HUES64 (cell line): ENCODE data around the gene GARS1.

Experiments used
- H3K27ac ChIP-seq: 2 replicates; pipeline ENCODE4 v1.7.0; 2013; ENCODE audit warnings: low read depth, low read length, inconsistent platforms
- H3K27me3 ChIP-seq: 2 replicates; pipeline ENCODE4 v1.6.1; 2013; ENCODE audit warnings: mild to moderate bottlenecking, low read length; ENCODE audit not compliant: insufficient read depth
- H3K36me3 ChIP-seq: 2 replicates; pipeline ENCODE4 v1.6.1; 2013; ENCODE audit warnings: mild to moderate bottlenecking, low read length; ENCODE audit not compliant: insufficient read depth
- H3K4me1 ChIP-seq: 2 replicates; pipeline ENCODE4 v1.6.1; 2013; ENCODE audit warnings: mild to moderate bottlenecking, low read length, moderate library complexity; ENCODE audit not compliant: insufficient read depth
- H3K4me3 ChIP-seq: 2 replicates; pipeline ENCODE4 v1.5.1; 2013; ENCODE audit warnings: mild to moderate bottlenecking, low read length, moderate library complexity
- H3K9ac ChIP-seq: 2 replicates; pipeline ENCODE4 v1.6.1; 2013; ENCODE audit warnings: mild to moderate bottlenecking, low read depth, low read length
- H3K9me3 ChIP-seq: 2 replicates; pipeline ENCODE4 v1.6.1; 2013; ENCODE audit warnings: low read depth, low read length; ENCODE audit not compliant: insufficient read depth
- WGBS: fragments of 150-250, 120-280 bp; methylation state at CpG from one replicate; pipeline ENCODE4 v1.1.7; 2013; ENCODE audit warnings: missing lambda C conversion rate; 5-methylcytosine and 5-hydroxymethylcytosine counted together

Gene GARS1

DNA sequence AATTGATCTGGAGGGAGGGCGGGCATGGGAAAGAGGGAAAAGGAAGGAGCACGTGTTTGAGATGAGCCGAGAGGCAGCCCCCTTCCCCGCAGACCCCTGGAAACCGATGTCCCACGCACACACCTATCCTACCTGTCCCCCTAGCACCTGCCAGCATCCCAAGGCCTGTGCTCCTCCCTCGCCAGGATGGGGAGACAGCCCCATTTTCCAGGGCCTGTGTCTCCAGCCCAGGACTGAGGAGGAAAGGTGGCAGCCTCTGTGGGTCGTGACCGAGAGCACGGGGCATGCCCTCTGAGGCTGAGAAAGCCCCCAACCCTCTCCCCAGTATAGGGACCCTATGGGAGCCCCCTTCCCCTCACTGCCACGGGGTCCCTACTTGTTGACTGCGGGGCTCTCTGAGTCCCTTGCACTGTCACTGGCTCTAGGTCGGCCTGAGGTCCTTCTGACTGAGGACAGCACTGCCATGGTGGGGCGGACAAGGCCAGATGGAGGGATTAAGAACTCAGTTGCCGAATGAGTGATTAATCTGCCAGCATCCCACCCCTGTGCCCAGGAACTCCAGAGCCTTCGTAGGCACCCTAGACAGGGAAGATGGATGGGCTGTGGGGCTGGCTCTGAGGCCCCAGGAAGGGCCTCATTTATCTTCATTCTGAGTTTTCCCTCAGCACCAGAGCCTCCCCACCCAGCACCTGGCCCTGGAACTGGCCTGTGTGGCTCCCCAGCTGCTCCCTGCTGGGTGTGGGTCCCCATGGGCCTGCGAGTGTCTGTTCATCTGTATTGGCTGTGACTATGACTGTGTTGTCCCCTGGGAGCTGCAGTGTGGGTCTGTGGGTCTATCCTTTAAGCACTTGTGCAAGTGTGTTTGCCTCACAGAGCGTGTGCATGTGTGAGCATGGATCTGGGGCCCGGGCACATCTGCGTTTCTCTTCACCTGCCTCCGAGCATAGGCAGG lies 61.6 kb downstream of the GARS1 start:
- Histone ChIP-seq H3K4me3 (no peak overlapping the region), H3K9ac (no peak overlapping the region), H3K27ac (no peak overlapping the region), H3K9me3 (no peaks in the 10 kb centered on the region), H3K36me3 (peaks cover 2% of the 10 kb centered on the region; the same call in 1 of the 2 replicates), H3K4me1 (no peaks in the 10 kb centered on the region), H3K27me3 (no peaks in the 10 kb centered on the region)
- 90% methylated on average over 21 of the region's 21 CpGs for WGBS

DNA sequence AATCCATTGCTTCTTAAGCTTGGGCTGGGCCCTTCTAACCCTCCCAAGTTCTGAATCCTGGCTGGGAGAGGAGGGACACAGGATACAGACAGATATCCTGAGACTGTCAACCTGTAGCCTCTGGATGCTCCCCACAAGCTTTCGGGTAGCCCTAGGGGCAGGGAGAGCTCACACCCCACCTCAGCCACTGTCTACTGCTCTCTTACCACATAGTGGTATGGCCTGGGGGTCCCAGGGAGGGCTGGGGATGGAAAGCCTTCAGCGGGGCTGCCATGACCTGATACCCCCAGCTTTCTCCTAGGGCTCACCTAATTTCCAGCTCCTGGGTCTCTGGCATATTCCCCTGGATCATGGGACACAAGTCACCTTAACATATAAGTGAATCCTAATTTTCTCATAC lies 62.5 kb downstream of the GARS1 start:
- Histone ChIP-seq H3K9ac (no peak overlapping the region), H3K36me3 (peaks cover 2% of the 10 kb centered on the region; the same call in 1 of the 2 replicates), H3K27ac (no peak overlapping the region), H3K4me1 (no peaks in the 10 kb centered on the region), H3K27me3 (no peaks in the 10 kb centered on the region), H3K9me3 (no peaks in the 10 kb centered on the region), H3K4me3 (no peak overlapping the region)
- 88% methylated on average over 2 of the region's 2 CpGs for WGBS

DNA sequence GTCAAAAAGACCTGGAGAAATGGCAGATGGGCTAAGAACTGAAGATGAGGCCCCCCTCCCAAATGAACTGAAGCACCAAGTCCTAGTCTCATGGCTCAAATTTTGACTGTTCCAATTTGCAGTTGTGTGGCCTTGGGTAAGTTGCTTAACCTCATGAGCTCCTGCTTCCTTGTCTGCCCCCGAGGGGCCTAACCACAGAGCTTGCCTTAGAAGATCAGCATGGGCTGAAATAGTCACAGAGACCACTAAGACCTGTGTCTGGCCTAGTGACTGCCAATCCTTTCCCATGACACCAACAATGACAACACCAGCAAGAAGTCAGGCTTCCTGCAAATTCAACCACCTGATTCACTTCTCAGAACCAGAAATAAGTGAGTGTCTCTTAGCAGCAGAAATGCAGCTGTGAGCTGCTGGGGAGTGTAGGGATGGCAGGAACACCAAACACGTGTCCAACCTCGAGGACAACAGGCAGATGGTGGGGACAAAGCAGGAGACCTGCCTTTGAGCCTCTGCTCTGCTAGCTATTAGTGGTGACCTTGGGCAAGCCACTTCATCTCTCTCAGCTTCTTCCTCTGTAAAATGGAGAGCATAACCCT lies 63.9 kb downstream of the GARS1 start:
- 87% methylated on average over 3 of the region's 3 CpGs for WGBS
- Histone ChIP-seq H3K27me3 (no peaks in the 10 kb centered on the region), H3K9ac (no peak overlapping the region), H3K9me3 (no peaks in the 10 kb centered on the region), H3K36me3 (peaks cover 2% of the 10 kb centered on the region; the same call in 1 of the 2 replicates), H3K27ac (no peak overlapping the region), H3K4me3 (no peak overlapping the region), H3K4me1 (no peaks in the 10 kb centered on the region)

DNA sequence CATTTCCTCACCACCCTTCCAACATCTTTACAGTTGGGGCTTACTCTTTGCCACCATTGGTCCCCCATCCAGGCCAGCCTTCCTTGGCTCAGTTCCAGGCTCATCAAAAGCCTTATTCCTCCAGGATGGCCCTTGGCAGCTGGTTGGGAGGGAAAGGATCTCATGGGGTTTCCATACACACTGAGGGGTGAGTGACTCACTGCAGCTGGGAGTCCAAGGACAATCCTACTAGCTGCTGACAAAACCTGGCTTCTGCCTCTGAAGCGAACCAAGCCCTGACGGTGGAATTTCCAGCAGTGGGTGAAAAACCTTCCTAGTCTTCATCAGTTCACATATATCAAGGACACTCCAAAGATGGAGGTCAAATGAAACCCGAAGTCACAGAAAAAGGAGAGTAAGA lies 64.6 kb downstream of the GARS1 start:
- Histone ChIP-seq H3K9ac (no peak overlapping the region), H3K36me3 (peaks cover 2% of the 10 kb centered on the region; the same call in 1 of the 2 replicates), H3K27me3 (no peaks in the 10 kb centered on the region), H3K4me1 (no peaks in the 10 kb centered on the region), H3K27ac (no peak overlapping the region), H3K4me3 (no peak overlapping the region), H3K9me3 (no peaks in the 10 kb centered on the region)
- WGBS = 91% methylated on average over 3 of the region's 3 CpGs

DNA sequence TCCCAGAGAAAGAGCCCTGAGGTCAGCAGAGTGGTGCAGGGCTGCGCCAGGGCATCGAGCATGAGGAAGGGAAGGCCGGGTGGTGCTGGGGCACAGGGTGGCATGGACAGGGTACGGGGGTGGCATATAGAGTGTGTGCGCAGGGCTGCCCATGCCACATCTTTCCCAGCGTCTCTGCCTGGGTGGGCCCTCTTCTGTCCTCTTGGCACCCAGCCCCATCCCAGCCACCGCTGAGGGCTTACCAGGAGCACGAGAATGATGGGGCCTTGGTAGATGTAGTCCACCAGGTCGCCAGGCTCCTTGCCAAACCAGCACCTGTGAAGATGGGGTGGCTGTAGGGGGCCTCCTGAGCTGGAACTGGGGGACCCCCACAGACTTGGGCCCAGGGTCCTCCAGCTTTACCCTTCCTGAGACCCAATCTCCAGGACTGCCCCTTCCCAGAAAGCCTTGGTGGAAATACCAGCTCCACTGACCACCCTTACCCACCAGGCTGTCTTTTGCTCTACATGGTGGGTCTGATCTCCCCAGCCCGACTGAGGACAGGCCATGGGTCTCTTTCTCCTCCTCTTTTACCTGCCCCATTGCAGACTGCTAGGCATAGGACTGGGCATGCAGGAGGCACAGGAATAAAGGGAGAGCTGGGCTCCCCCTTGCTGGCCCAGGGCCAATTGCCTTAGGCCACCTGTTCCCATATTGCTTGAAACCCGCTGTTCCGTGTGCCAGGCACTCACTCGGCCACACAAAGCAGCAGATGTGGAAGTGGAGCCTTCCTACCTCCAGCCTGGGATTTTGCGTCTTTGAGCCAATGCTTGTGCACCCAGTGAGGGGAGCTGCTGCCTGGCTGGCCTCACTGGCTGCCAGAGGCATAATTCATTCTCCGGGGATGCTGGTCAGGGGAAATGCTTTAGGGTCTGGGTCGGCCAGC lies 65.9 kb downstream of the GARS1 start:
- Histone ChIP-seq H3K9me3 (no peaks in the 10 kb centered on the region), H3K4me1 (no peaks in the 10 kb centered on the region), H3K9ac (no peak overlapping the region), H3K27ac (no peak overlapping the region), H3K27me3 (no peaks in the 10 kb centered on the region), H3K4me3 (no peak overlapping the region), H3K36me3 (no peaks in the 10 kb centered on the region; the same call in 1 of the 2 replicates)
- 94% methylated on average over 16 of the region's 16 CpGs for WGBS

DNA sequence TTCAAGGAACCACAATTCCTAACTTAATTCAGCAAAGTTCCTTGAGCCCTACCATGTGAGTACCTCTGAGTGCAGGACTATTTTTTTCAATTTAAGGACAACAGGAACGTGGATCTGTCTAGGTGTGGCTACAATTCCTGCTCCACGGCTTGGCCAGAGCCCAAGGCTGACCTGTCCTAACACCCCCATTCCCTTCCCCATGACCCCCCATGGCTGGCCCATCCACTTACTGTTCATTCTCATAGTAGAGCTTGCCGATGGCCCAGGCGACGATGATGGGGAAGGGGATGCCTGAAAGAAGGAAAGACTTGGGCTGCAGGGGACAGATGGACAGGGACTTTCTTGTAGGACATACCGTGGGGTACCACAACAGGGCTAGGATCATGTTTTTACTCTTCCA lies 67.2 kb downstream of the GARS1 start:
- no peaks in the 10 kb centered on the region; the same call in 1 of the 2 replicates for H3K36me3 ChIP-seq
- H3K27ac ChIP-seq = no peak overlapping the region
- WGBS = 95% methylated on average over 6 of the region's 6 CpGs
- H3K4me3 ChIP-seq = no peak overlapping the region
- H3K4me1 ChIP-seq = no peaks in the 10 kb centered on the region
- H3K9me3 ChIP-seq = no peaks in the 10 kb centered on the region
- no peak overlapping the region for H3K9ac ChIP-seq
- H3K27me3 ChIP-seq = no peaks in the 10 kb centered on the region

DNA sequence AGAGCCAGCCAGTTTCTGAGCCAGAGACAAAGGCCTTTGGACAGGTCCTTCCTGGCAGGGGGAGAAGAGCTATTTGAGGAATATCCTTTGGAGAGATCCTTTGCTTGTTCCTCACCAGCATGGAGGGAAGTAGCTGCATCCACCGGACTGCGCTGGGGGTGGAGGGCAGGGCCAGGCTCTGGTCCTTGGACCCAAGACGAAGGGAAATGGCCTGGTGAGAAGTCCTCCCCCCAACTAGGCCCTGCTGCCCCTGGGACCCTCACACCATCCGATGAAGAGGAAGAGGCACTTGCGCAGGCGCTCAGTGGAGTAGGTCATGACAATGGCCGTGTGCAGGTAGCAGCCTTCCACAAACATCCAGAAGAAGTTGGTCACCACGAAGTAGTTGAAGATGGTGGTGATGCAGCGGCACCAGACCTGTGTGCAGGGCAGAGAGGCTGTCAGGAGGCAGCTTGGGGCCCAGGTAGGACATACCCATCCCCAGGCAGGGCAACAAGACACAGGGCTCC lies 67.8 kb downstream of the GARS1 start:
- 90% methylated on average over 9 of the region's 9 CpGs for WGBS

DNA sequence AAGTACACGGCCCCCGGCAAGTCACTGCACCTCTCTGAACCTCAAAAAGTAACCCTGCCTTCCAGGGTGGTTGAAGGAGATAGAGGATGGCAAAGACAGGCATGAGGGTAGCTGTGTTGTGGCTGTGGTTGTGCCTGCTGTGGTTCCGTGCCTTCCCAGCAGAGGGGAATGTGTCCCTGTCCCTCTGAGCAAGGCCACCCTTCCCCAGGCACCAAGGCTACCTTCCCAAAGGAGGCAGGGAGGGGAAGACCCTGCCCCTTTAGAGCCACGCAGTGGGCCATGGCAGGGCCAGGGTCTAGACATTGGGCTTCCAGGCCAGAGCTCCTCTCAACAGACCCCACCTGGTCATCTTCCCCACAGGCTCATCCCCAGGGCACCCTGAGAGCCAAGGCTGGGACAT lies 68.7 kb downstream of the GARS1 start:
- no peak overlapping the region for H3K4me3 ChIP-seq
- H3K9me3 ChIP-seq = no peaks in the 10 kb centered on the region
- H3K36me3 ChIP-seq = no peaks in the 10 kb centered on the region; the same call in 1 of the 2 replicates
- no peak overlapping the region for H3K9ac ChIP-seq
- no peak overlapping the region for H3K27ac ChIP-seq
- no peaks in the 10 kb centered on the region for H3K27me3 ChIP-seq
- H3K4me1 ChIP-seq = no peaks in the 10 kb centered on the region
- WGBS = 90% methylated on average over 4 of the region's 4 CpGs

More for the DNA sequence above, 67.8 kb downstream of the GARS1 start:
- Histone ChIP-seq H3K36me3 (no peaks in the 10 kb centered on the region; the same call in 1 of the 2 replicates), H3K4me3 (no peak overlapping the region), H3K27ac (no peak overlapping the region), H3K9me3 (no peaks in the 10 kb centered on the region), H3K4me1 (no peaks in the 10 kb centered on the region), H3K27me3 (no peaks in the 10 kb centered on the region), H3K9ac (no peak overlapping the region)

DNA sequence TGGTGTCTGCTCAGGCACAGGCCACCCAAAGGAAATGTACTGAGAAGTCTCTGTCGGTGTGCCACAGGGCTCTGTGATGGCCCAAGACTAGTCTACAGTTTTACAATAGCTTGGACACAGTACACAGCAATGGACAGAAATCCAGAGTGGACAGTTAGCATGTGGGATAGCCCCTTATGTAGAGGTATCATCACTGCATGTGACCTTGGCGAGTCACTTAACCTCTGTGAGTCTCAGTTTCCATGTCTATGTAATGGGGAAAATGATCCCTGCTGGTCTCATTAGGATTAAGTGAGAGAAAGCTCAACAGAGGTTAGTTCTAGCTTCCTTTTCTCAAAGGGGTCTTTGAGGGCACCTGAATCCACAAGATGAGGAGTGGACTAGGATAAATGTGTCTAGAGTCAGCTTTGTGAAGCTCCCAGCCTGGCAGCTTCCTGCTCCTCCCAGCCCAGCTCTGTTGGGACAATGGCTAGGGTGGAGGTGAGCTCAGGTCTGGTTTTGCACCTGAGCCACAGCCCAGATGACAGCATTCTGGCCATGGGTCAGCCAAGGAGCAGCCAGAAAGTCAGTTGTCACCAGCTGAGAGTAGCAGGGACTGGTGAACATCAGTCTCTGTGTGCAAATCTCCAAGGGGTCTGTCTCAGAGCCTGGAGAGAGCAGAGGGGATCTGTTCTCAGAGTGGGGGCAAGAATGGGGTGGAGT lies 69.7 kb downstream of the GARS1 start:
- Histone ChIP-seq H3K27me3 (no peaks in the 10 kb centered on the region), H3K9ac (no peak overlapping the region), H3K4me3 (no peak overlapping the region), H3K4me1 (no peaks in the 10 kb centered on the region), H3K9me3 (no peaks in the 10 kb centered on the region), H3K27ac (no peak overlapping the region), H3K36me3 (no peaks in the 10 kb centered on the region)
- WGBS = 93% methylated on average over 2 of the region's 2 CpGs

DNA sequence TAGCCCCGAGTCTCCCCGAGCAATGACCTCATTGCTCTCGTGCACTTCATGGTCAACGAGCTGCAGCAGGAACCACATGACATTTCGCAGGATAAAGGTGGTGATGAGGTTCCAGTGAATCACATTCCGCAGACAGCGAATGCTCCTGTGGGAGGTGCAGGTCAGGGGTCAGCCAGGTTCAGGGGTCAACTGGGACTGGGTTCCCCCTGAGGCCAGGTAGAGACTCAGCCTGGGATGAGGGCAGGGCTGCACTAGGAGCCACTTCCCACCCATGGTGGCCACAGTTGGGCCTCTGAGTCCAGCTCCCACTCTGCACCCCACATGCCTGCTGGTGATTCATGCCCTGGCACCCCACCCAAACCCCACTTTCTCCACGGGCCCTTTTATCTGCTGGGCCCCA lies 70.4 kb downstream of the GARS1 start:
- H3K9ac ChIP-seq = no peak overlapping the region
- no peak overlapping the region for H3K4me3 ChIP-seq
- no peaks in the 10 kb centered on the region for H3K9me3 ChIP-seq
- WGBS = 92% methylated on average over 8 of the region's 8 CpGs
- H3K4me1 ChIP-seq = no peaks in the 10 kb centered on the region
- H3K36me3 ChIP-seq = no peaks in the 10 kb centered on the region
- H3K27me3 ChIP-seq = no peaks in the 10 kb centered on the region
- no peak overlapping the region for H3K27ac ChIP-seq
